NCI-H345 treated with DMSO at 0.1 percent for 48 hours (cell line): ENCODE results near the gene FAM72D.
"Not testable (repeated sequence)": the region's sequence is repeated elsewhere in the genome, so short reads cannot be mapped to it uniquely, and the experiment has no call there.

Experiments used
- DNase-seq: peaks from one replicate; lab custom pipeline; 2025; ENCODE audit not compliant: unreplicated experiment; lab: John Stamatoyannopoulos, UW

FAM72D gene

GRCh38 chr1:145144264-145144913 lies 48.6 kb downstream of the FAM72D start:
- DNase-seq = not testable (repeated sequence)

- DNase-seq = not testable (repeated sequence)
Measured at GRCh38 chr1:145146308-145146707, 50.5 kb downstream of the FAM72D start.

- not testable (repeated sequence) for DNase-seq
Measured at GRCh38 chr1:145147172-145147571, 51.4 kb downstream of the FAM72D start.

GRCh38 chr1:145155421-145155820 lies 59.6 kb downstream of the FAM72D start:
- DNase-seq = not testable (repeated sequence)

- not testable (repeated sequence) for DNase-seq
Measured at GRCh38 chr1:145155873-145156272, 60.1 kb downstream of the FAM72D start.

GRCh38 chr1:145156891-145157610 lies 61.3 kb downstream of the FAM72D start:
- peak; percentile 56 for DNase-seq

GRCh38 chr1:145157715-145158114 lies 61.9 kb downstream of the FAM72D start:
- not testable (repeated sequence) for DNase-seq

- not testable (repeated sequence) for DNase-seq
Measured at GRCh38 chr1:145161046-145161752, 65.4 kb downstream of the FAM72D start.
